ENCODE results near the gene PSPN. TPM values are rescaled to one million over a fixed set of nuclear protein-coding genes. Genes with fewer than 3 reads are reported as not detected.

Gene PSPN
- polyA plus RNA-seq, 2 donors: 0.47 to 0.79 TPM

- Histone ChIP-seq H3K27ac (ENCODE audit: low read depth in 2 of 2, low read length in 1 of 2) (no peak overlapping the region), H3K4me1 (ENCODE audit: control insufficient read depth in 2 of 2, insufficient read depth in 2 of 2, low read length in 1 of 2) (peaks cover 0 to 2% of the 10 kb centered on the region in 2 donors), H3K9me3 (ENCODE audit: control insufficient read depth in 2 of 2, insufficient read depth in 1 of 2, low read depth in 1 of 2, low read length in 1 of 2) (no peaks in the 10 kb centered on the region), H3K4me3 (ENCODE audit: low read depth in 1 of 2, low read length in 2 of 2) (no peak overlapping the region), H3K27me3 (ENCODE audit: control insufficient read depth in 1 of 2, insufficient read depth in 2 of 2, low read length in 2 of 2) (no peaks in the 10 kb centered on the region), H3K36me3 (ENCODE audit: control insufficient read depth in 2 of 2, insufficient read depth in 2 of 2, low read length in 1 of 2) (peaks cover 41 to 72% of the 10 kb centered on the region in 2 donors)
- 91% methylated on average over 29 of the region's 29 CpGs for WGBS, 2 donors
Observed at GRCh38 chr19:6416658-6417405, 41.1 kb upstream of the PSPN start.

- Histone ChIP-seq H3K4me3 (ENCODE audit: low read depth in 1 of 2, low read length in 2 of 2) (no peak overlapping the region), H3K27ac (ENCODE audit: low read depth in 2 of 2, low read length in 1 of 2) (no peak overlapping the region), H3K27me3 (ENCODE audit: control insufficient read depth in 1 of 2, insufficient read depth in 2 of 2, low read length in 2 of 2) (no peaks in the 10 kb centered on the region), H3K36me3 (ENCODE audit: control insufficient read depth in 2 of 2, insufficient read depth in 2 of 2, low read length in 1 of 2) (peaks cover 37 to 60% of the 10 kb centered on the region in 2 donors), H3K9me3 (ENCODE audit: control insufficient read depth in 2 of 2, insufficient read depth in 1 of 2, low read depth in 1 of 2, low read length in 1 of 2) (no peaks in the 10 kb centered on the region), H3K4me1 (ENCODE audit: control insufficient read depth in 2 of 2, insufficient read depth in 2 of 2, low read length in 1 of 2) (peaks cover 0 to 2% of the 10 kb centered on the region in 2 donors)
- WGBS, 2 donors: 92 to 94% methylated on average over 32 of the region's 32 CpGs
Observed at GRCh38 chr19:6415591-6416190, 40.0 kb upstream of the PSPN start.

DNA sequence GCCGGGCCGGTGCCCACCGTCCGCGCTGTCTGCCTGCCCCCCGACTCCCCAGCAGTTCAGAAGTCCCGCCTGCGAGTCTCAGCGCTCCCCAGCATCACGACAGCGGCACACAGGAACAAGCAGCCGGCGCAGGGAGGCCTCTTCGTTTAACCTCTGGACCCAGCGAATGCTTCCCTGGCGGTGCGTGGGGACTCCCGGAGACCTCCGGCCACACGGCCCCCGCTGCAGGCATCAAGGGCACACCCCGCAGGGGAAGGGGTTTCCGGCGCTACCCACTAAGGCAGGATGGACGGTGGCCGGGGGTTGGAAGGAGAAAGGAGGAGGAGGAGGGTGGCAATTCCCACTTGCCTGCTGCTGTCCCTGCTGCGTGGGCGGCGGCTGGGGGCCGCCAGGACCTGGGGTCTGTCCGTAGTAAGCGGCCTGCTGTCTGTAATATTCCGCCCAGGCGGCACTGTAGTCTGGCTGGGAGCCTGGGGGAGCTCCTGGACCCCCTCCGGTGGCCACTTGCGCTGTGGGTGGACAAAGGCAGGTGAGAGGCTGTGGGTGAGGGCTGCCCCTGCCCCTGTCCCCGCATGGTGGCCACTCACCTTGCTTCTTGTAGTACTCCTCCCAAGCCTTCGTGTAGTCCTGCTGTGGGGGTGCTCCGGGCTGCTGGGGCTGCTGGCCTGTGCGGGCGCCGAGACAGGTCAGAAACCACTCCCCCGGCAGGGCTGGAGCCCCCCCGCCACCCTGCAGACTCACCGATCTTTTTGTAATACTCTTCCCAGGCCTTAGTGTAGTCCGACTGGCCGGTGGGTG is 39.3 kb upstream of the PSPN start:
- WGBS, 2 donors: 91 to 92% methylated on average over 46 to 47 of the region's 47 CpGs
- Histone ChIP-seq H3K9me3 (ENCODE audit: control insufficient read depth in 2 of 2, insufficient read depth in 1 of 2, low read depth in 1 of 2, low read length in 1 of 2) (no peaks in the 10 kb centered on the region), H3K4me1 (ENCODE audit: control insufficient read depth in 2 of 2, insufficient read depth in 2 of 2, low read length in 1 of 2) (peaks cover 0 to 2% of the 10 kb centered on the region in 2 donors), H3K36me3 (ENCODE audit: control insufficient read depth in 2 of 2, insufficient read depth in 2 of 2, low read length in 1 of 2) (peaks cover 34 to 53% of the 10 kb centered on the region in 2 donors), H3K4me3 (ENCODE audit: low read depth in 1 of 2, low read length in 2 of 2) (no peak overlapping the region), H3K27me3 (ENCODE audit: control insufficient read depth in 1 of 2, insufficient read depth in 2 of 2, low read length in 2 of 2) (no peaks in the 10 kb centered on the region), H3K27ac (ENCODE audit: low read depth in 2 of 2, low read length in 1 of 2) (no peak overlapping the region)

DNA sequence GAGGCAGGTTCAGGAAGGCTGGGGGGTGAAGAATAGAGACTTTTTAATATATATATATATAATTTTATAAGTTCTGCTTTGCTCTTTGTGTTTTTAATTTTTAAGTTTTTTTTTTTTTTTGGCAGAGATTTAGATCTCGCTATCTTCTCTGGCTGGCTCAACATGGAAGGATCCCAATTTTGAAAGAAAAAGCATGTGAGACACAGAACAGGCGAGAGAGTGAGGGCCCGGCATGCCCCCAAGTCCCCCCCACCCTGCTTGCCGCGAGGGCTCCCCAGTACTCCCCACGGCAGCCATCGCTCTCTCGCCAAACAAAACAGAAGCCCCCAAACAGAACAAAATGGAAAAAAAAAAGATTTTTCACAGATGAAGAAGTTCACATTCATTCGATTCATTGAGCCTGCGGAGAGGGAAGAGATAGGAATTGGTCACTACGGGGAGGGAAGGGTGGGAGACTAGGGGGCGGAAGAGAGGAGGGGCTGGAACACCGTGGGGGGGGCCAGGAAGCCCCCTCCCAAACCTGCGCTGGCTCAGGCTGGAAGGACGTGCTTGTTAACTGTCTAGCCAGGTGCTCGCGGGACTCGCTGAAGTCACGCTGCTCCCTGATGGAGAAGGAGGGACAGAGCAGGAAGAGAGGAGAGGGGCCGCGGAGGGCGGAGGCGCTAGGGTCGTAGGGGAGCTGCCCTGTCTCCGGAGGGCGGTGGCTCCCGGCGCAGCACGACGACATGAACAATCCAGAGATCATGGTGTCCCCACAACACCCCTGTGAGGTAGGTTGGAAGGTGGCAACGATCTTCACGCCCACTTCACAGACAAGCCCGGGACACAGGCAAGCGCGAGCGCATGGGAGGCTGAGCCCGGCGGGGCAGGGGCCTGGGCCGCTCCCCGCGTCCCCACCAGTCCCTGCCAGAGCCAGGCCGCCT is 38.2 kb upstream of the PSPN start:
- no peaks in the 10 kb centered on the region for H3K27me3 ChIP-seq (ENCODE audit: control insufficient read depth in 1 of 2, insufficient read depth in 2 of 2, low read length in 2 of 2)
- H3K27ac ChIP-seq (ENCODE audit: low read depth in 2 of 2, low read length in 1 of 2): no peak overlapping the region
- peaks cover 28 to 46% of the 10 kb centered on the region in 2 donors for H3K36me3 ChIP-seq (ENCODE audit: control insufficient read depth in 2 of 2, insufficient read depth in 2 of 2, low read length in 1 of 2)
- no peak overlapping the region for H3K4me3 ChIP-seq (ENCODE audit: low read depth in 1 of 2, low read length in 2 of 2)
- H3K9me3 ChIP-seq (ENCODE audit: control insufficient read depth in 2 of 2, insufficient read depth in 1 of 2, low read depth in 1 of 2, low read length in 1 of 2): no peaks in the 10 kb centered on the region
- peaks cover 0 to 2% of the 10 kb centered on the region in 2 donors for H3K4me1 ChIP-seq (ENCODE audit: control insufficient read depth in 2 of 2, insufficient read depth in 2 of 2, low read length in 1 of 2)
- WGBS, 2 donors: 74% methylated on average over 39 to 42 of the region's 42 CpGs

- peaks cover 0 to 2% of the 10 kb centered on the region in 2 donors for H3K4me1 ChIP-seq (ENCODE audit: control insufficient read depth in 2 of 2, insufficient read depth in 2 of 2, low read length in 1 of 2)
- 57 to 70% methylated on average over 10 of the region's 10 CpGs for WGBS, 2 donors
- H3K9me3 ChIP-seq (ENCODE audit: control insufficient read depth in 2 of 2, insufficient read depth in 1 of 2, low read depth in 1 of 2, low read length in 1 of 2): no peaks in the 10 kb centered on the region
- H3K27ac ChIP-seq (ENCODE audit: low read depth in 2 of 2, low read length in 1 of 2): no peak overlapping the region
- H3K27me3 ChIP-seq (ENCODE audit: control insufficient read depth in 1 of 2, insufficient read depth in 2 of 2, low read length in 2 of 2): no peaks in the 10 kb centered on the region
- peaks cover 25 to 39% of the 10 kb centered on the region in 2 donors for H3K36me3 ChIP-seq (ENCODE audit: control insufficient read depth in 2 of 2, insufficient read depth in 2 of 2, low read length in 1 of 2)
- no peak overlapping the region for H3K4me3 ChIP-seq (ENCODE audit: low read depth in 1 of 2, low read length in 2 of 2)
Observed at GRCh38 chr19:6413291-6413690, 37.6 kb upstream of the PSPN start.

- peaks cover 0 to 2% of the 10 kb centered on the region in 2 donors for H3K4me1 ChIP-seq (ENCODE audit: control insufficient read depth in 2 of 2, insufficient read depth in 2 of 2, low read length in 1 of 2)
- H3K9me3 ChIP-seq (ENCODE audit: control insufficient read depth in 2 of 2, insufficient read depth in 1 of 2, low read depth in 1 of 2, low read length in 1 of 2): no peaks in the 10 kb centered on the region
- H3K27me3 ChIP-seq (ENCODE audit: control insufficient read depth in 1 of 2, insufficient read depth in 2 of 2, low read length in 2 of 2): no peaks in the 10 kb centered on the region
- H3K36me3 ChIP-seq (ENCODE audit: control insufficient read depth in 2 of 2, insufficient read depth in 2 of 2, low read length in 1 of 2): peaks cover 18 to 32% of the 10 kb centered on the region in 2 donors
- H3K4me3 ChIP-seq (ENCODE audit: low read depth in 1 of 2, low read length in 2 of 2): peak overlapping the region in 1 of 2 donors; percentile 5
- no peak overlapping the region for H3K27ac ChIP-seq (ENCODE audit: low read depth in 2 of 2, low read length in 1 of 2)
- 50 to 53% methylated on average over 15 of the region's 15 CpGs for WGBS, 2 donors
Observed at GRCh38 chr19:6412447-6413091, 36.8 kb upstream of the PSPN start.

GRCh38 chr19:6412061-6412446 is 36.3 kb upstream of the PSPN start:
- H3K4me3 ChIP-seq (ENCODE audit: low read depth in 1 of 2, low read length in 2 of 2): no peak overlapping the region
- no peaks in the 10 kb centered on the region for H3K9me3 ChIP-seq (ENCODE audit: control insufficient read depth in 2 of 2, insufficient read depth in 1 of 2, low read depth in 1 of 2, low read length in 1 of 2)
- H3K27me3 ChIP-seq (ENCODE audit: control insufficient read depth in 1 of 2, insufficient read depth in 2 of 2, low read length in 2 of 2): no peaks in the 10 kb centered on the region
- peaks cover 0 to 2% of the 10 kb centered on the region in 2 donors for H3K4me1 ChIP-seq (ENCODE audit: control insufficient read depth in 2 of 2, insufficient read depth in 2 of 2, low read length in 1 of 2)
- H3K36me3 ChIP-seq (ENCODE audit: control insufficient read depth in 2 of 2, insufficient read depth in 2 of 2, low read length in 1 of 2): peaks cover 18 to 27% of the 10 kb centered on the region in 2 donors
- no peak overlapping the region for H3K27ac ChIP-seq (ENCODE audit: low read depth in 2 of 2, low read length in 1 of 2)
- WGBS, 2 donors: 62 to 71% methylated on average over 12 of the region's 12 CpGs

DNA sequence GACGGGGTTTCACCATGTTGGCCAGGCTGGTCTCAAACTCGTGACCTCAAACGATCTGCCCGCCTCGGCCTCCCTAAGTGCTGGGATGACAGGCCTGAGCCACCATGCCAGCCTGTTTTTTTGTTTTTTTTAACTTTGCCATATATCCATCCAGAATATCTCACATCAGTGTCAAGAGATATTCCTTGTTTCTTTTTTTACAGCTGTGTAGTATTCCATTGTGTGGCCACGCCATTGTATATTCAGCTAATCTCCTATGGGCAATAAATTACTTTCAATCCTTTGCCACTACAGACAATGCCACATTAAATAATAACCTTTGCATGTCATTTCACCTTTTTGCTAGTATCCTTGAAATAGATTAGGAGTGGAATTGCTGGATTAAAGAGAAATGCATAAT is 33.6 kb upstream of the PSPN start:
- Histone ChIP-seq H3K27me3 (ENCODE audit: control insufficient read depth in 1 of 2, insufficient read depth in 2 of 2, low read length in 2 of 2) (no peaks in the 10 kb centered on the region), H3K36me3 (ENCODE audit: control insufficient read depth in 2 of 2, insufficient read depth in 2 of 2, low read length in 1 of 2) (peaks cover 0 to 3% of the 10 kb centered on the region in 2 donors), H3K4me3 (ENCODE audit: low read depth in 1 of 2, low read length in 2 of 2) (no peak overlapping the region), H3K9me3 (ENCODE audit: control insufficient read depth in 2 of 2, insufficient read depth in 1 of 2, low read depth in 1 of 2, low read length in 1 of 2) (no peaks in the 10 kb centered on the region), H3K27ac (ENCODE audit: low read depth in 2 of 2, low read length in 1 of 2) (no peak overlapping the region), H3K4me1 (ENCODE audit: control insufficient read depth in 2 of 2, insufficient read depth in 2 of 2, low read length in 1 of 2) (peaks cover 0 to 2% of the 10 kb centered on the region in 2 donors)
- WGBS, 2 donors: 88 to 89% methylated on average over 6 of the region's 6 CpGs
